Fibroblast of lung (primary cell): Measurements from ENCODE around the gene ASPHD2. TPM values are rescaled to one million over a fixed set of nuclear protein-coding genes. Genes with fewer than 3 reads are reported as not detected.

Experiments
- DNase-seq, 2 donors: peaks; one replicate each; pipeline versions ENCODE4 v3.0.0 to v3.0.0-alpha.2; 2010; ENCODE audit warnings: low read depth in 2 of 2
- H2AFZ ChIP-seq: 2 replicates; pipeline ENCODE4 v1.5.1; 2012; ENCODE audit warnings: low read length, control low read depth, inconsistent platforms
- H3K27ac ChIP-seq: 2 replicates; pipeline ENCODE4 v1.5.1; 2011; ENCODE audit warnings: low read length, control low read depth; ENCODE audit not compliant: insufficient read depth
- H3K27me3 ChIP-seq: 2 replicates; pipeline ENCODE4 v1.5.1; 2011; ENCODE audit warnings: mild to moderate bottlenecking, low read length; ENCODE audit not compliant: control insufficient read depth, insufficient read depth
- H3K36me3 ChIP-seq: 2 replicates; pipeline ENCODE4 v1.5.1; 2011; ENCODE audit warnings: low read length; ENCODE audit not compliant: control insufficient read depth, insufficient read depth
- H3K4me1 ChIP-seq: 2 replicates; pipeline ENCODE4 v1.5.1; 2011; ENCODE audit warnings: low read length; ENCODE audit not compliant: control insufficient read depth, insufficient read depth; ENCODE audit errors: extremely low read depth
- H3K4me2 ChIP-seq: 2 replicates; pipeline ENCODE4 v1.5.1; 2011; ENCODE audit warnings: low read length, control low read depth; ENCODE audit not compliant: insufficient read depth; ENCODE audit errors: extremely low read depth
- H3K4me3 ChIP-seq, 4 experiments: fragments of 200-600 bp in 1 of 4; sonication (generic) in 1 of 4; replicated peaks in 1 of 4; 2 replicates each; pipeline ENCODE4 v1.5.1; 2011 to 2016; ENCODE audit warnings: low read length in 4 of 4, low read depth in 3 of 4, mild to moderate bottlenecking in 3 of 4, control low read depth in 2 of 4, inconsistent platforms in 1 of 4, mixed read lengths in 1 of 4; ENCODE audit not compliant: insufficient read depth in 1 of 4; ENCODE audit errors: control extremely low read depth in 1 of 4
- H3K79me2 ChIP-seq: 2 replicates; pipeline ENCODE4 v1.5.1; 2012; ENCODE audit warnings: mild to moderate bottlenecking, low read length, inconsistent platforms; ENCODE audit not compliant: control insufficient read depth, insufficient read depth
- H3K9ac ChIP-seq: 2 replicates; pipeline ENCODE4 v1.5.1; 2011; ENCODE audit warnings: mild to moderate bottlenecking, low read length, control low read depth; ENCODE audit not compliant: insufficient read depth
- H3K9me3 ChIP-seq: 2 replicates; pipeline ENCODE4 v1.5.1; 2012; ENCODE audit warnings: low read depth, low read length; ENCODE audit not compliant: control insufficient read depth, insufficient read depth
- H4K20me1 ChIP-seq: 2 replicates; pipeline ENCODE4 v1.5.1; 2011; ENCODE audit warnings: low read length; ENCODE audit not compliant: control insufficient read depth, insufficient read depth; ENCODE audit errors: extremely low read depth
- CTCF ChIP-seq, 2 donors: IDR thresholded peaks in 1 of 2; conservative IDR thresholded peaks in 1 of 2; 1 replicate in 1 of 2; 2 replicates in 1 of 2; pipeline ENCODE4 v1.5.1; 2011 to 2012; ENCODE audit warnings: low read length in 2 of 2, control low read depth in 1 of 2, inconsistent platforms in 1 of 2, low read depth in 1 of 2, mild to moderate bottlenecking in 1 of 2
- EZH2 ChIP-seq: IDR thresholded peaks from 2 replicates; pipeline ENCODE4 v1.5.1; 2012; ENCODE audit warnings: low read length, control low read depth, mild to moderate bottlenecking; ENCODE audit errors: missing control alignments
- polyA plus RNA-seq, 2 donors: library from polyadenylated mRNA; depleted of rRNA in 1 of 2; stranded (reverse) in 1 of 2; unstranded in 1 of 2; fragments of >200 nt; gene quantifications; 2 replicates each; pipeline ENCODE4 v1.2.1, GENCODE V29; 2011 to 2012; ENCODE audit warnings: missing spikeins in 1 of 2
- total RNA-seq: library from RNA; depleted of rRNA; stranded (reverse); fragments of >200 nt; gene quantifications from 2 replicates; pipeline ENCODE4 v1.2.1, GENCODE V29; 2014

ASPHD2 gene
- total and polyA plus RNA-seq, 2 donors (not counting 1 experiment from before 2014, with no cell fraction given) = 0.42 to 1.7 TPM

GRCh38 chr22:26463688-26464087 is 34.6 kb downstream of the ASPHD2 start:
- H3K9me3 ChIP-seq = no peaks in the 10 kb centered on the region
- H4K20me1 ChIP-seq = no peaks in the 10 kb centered on the region
- H3K79me2 ChIP-seq = no peaks in the 10 kb centered on the region
- no peak overlapping the region for H3K9ac ChIP-seq
- H3K4me2 ChIP-seq = no peak overlapping the region
- no peak for DNase-seq
- no peak overlapping the region for H3K4me3 ChIP-seq
- peaks cover 14% of the 10 kb centered on the region for H3K36me3 ChIP-seq
- H3K27ac ChIP-seq = no peak overlapping the region
- no peak overlapping the region for H2AFZ ChIP-seq
- no peaks in the 10 kb centered on the region for H3K4me1 ChIP-seq
- no peaks in the 10 kb centered on the region for H3K27me3 ChIP-seq
- TF ChIP-seq CTCF (conservative IDR thresholded peaks at IDR 0.05 in 1 of 2, IDR thresholded peaks at IDR 0.05 in 1 of 2; ENCODE audit: low read depth in 1 of 2, low read length in 2 of 2) (no peak), EZH2 (no peak)

GRCh38 chr22:26464312-26464711 is 35.3 kb downstream of the ASPHD2 start:
- no peaks in the 10 kb centered on the region for H3K9me3 ChIP-seq
- no peak overlapping the region for H3K27ac ChIP-seq
- H3K79me2 ChIP-seq = no peaks in the 10 kb centered on the region
- H4K20me1 ChIP-seq = no peaks in the 10 kb centered on the region
- TF ChIP-seq CTCF (conservative IDR thresholded peaks at IDR 0.05 in 1 of 2, IDR thresholded peaks at IDR 0.05 in 1 of 2; ENCODE audit: low read depth in 1 of 2, low read length in 2 of 2) (no peak), EZH2 (no peak)
- H3K27me3 ChIP-seq = no peaks in the 10 kb centered on the region
- no peak for DNase-seq
- no peak overlapping the region for H3K9ac ChIP-seq
- H2AFZ ChIP-seq = no peak overlapping the region
- no peaks in the 10 kb centered on the region for H3K4me1 ChIP-seq
- no peak overlapping the region for H3K4me2 ChIP-seq
- peaks cover 16% of the 10 kb centered on the region for H3K36me3 ChIP-seq
- H3K4me3 ChIP-seq = no peak overlapping the region

- Histone ChIP-seq H3K27ac (no peak overlapping the region), H2AFZ (no peak overlapping the region), H3K9ac (no peak overlapping the region), H3K36me3 (peaks cover 24% of the 10 kb centered on the region), H3K4me2 (no peak overlapping the region), H3K4me1 (peaks cover 2% of the 10 kb centered on the region), H3K9me3 (no peaks in the 10 kb centered on the region), H4K20me1 (no peaks in the 10 kb centered on the region), H3K4me3 (no peak overlapping the region), H3K27me3 (no peaks in the 10 kb centered on the region), H3K79me2 (no peaks in the 10 kb centered on the region)
- TF ChIP-seq EZH2 = no peak
- no peak for TF ChIP-seq CTCF (conservative IDR thresholded peaks at IDR 0.05 in 1 of 2, IDR thresholded peaks at IDR 0.05 in 1 of 2; ENCODE audit: low read depth in 1 of 2, low read length in 2 of 2)
- DNase-seq = no peak
Observed at GRCh38 chr22:26466196-26466595, 37.1 kb downstream of the ASPHD2 start.
